B cell (primary cell): Measurements from ENCODE around the gene RCSD1. TPM values are rescaled to one million over a fixed set of nuclear protein-coding genes. Genes with fewer than 3 reads are reported as not detected.

Experiments
- ATAC-seq: fragments of 200-7000 bp; cut with Tn5 transposase; one replicate; pipeline ENCODE4 v1.10.0; 2021; ENCODE audit warnings: low read depth, mild to moderate bottlenecking, moderate number of reproducible peaks, moderate library complexity
- CTCF ChIA-PET: fragments of 350-600 bp; sonication (Branson Sonifier 250); formaldehyde crosslinking; loops from one replicate; lab custom pipeline; 2021; ENCODE audit warnings: antibody characterized with exemption, inconsistent platforms; lab: Charles Lee
- POLR2A ChIA-PET: fragments of 350-600 bp; sonication (Branson Sonifier 250); formaldehyde crosslinking; loops from one replicate; lab custom pipeline; 2021; ENCODE audit warnings: antibody characterized with exemption; lab: Charles Lee
- DNase-seq: peaks from one replicate; pipeline ENCODE4 v3.0.0; 2013
- H2AFZ ChIP-seq: 2 replicates; pipeline ENCODE4 v1.6.1; 2012; ENCODE audit warnings: mild to moderate bottlenecking, low read depth, low read length; ENCODE audit not compliant: insufficient read depth, poor library complexity, severe bottlenecking
- H3K27ac ChIP-seq, 2 donors: 1 replicate in 1 of 2; 2 replicates in 1 of 2; pipeline ENCODE4 v1.5.1; 2012 to 2013; ENCODE audit warnings: low read length in 2 of 2, mild to moderate bottlenecking in 2 of 2, moderate library complexity in 1 of 2
- H3K27me3 ChIP-seq, 4 experiments: fragments of 200-600 bp in 1 of 4; sonication (generic) in 1 of 4; replicated peaks in 1 of 4; 1 replicate in 2 of 4; 2 replicates in 2 of 4; pipeline versions ENCODE4 v1.6.1 to v1.7.0; 2013 to 2016; ENCODE audit warnings: low read length in 3 of 4, mild to moderate bottlenecking in 2 of 4, mixed read lengths in 1 of 4, moderate library complexity in 1 of 4; ENCODE audit not compliant: insufficient read depth in 4 of 4, control insufficient read depth in 3 of 4; ENCODE audit errors: control extremely low read depth in 1 of 4
- H3K36me3 ChIP-seq, 2 experiments: replicated peaks in 1 of 2; 1 replicate in 1 of 2; 2 replicates in 1 of 2; pipeline versions ENCODE4 v1.6.1 to v1.7.1; 2013; ENCODE audit warnings: low read length in 1 of 2; ENCODE audit not compliant: insufficient read depth in 2 of 2, control insufficient read depth in 1 of 2; ENCODE audit errors: control extremely low read depth in 1 of 2, extremely low read depth in 1 of 2
- H3K4me1 ChIP-seq, 2 donors: fragments of 200-600 bp in 1 of 2; sonication (generic) in 1 of 2; 1 replicate in 1 of 2; 2 replicates in 1 of 2; pipeline versions ENCODE4 v1.5.1 to v1.6.1; 2013 to 2017; ENCODE audit warnings: low read length in 2 of 2; ENCODE audit not compliant: control insufficient read depth in 2 of 2, insufficient read depth in 2 of 2
- H3K4me2 ChIP-seq: replicated peaks from 2 replicates; pipeline ENCODE3; 2012; ENCODE audit warnings: mild to moderate bottlenecking, low read depth, low read length; ENCODE audit not compliant: poor library complexity, severe bottlenecking
- H3K4me3 ChIP-seq, 5 experiments: fragments of 200-600 bp in 1 of 5; sonication (generic) in 1 of 5; 1 replicate in 3 of 5; 2 replicates in 2 of 5; pipeline versions ENCODE4 v1.5.1 to v1.7.0; 2011 to 2016; ENCODE audit warnings: low read length in 4 of 5, mild to moderate bottlenecking in 4 of 5, low read depth in 2 of 5, control low read depth in 1 of 5, moderate library complexity in 1 of 5; ENCODE audit not compliant: insufficient read depth in 1 of 5; ENCODE audit errors: control extremely low read depth in 1 of 5, extremely low read depth in 1 of 5
- H3K79me2 ChIP-seq: fragments of 200-600 bp; sonication (generic); one replicate; pipeline ENCODE4 v1.6.0; 2016; ENCODE audit warnings: low read length; ENCODE audit not compliant: control insufficient read depth, insufficient read depth
- H3K9ac ChIP-seq: fragments of 200-600 bp; sonication (generic); 2 replicates; pipeline ENCODE4 v1.6.1; 2017; ENCODE audit warnings: mild to moderate bottlenecking, low read length, moderate library complexity
- H3K9me3 ChIP-seq, 3 donors: one replicate each; pipeline versions ENCODE4 v1.6.1 to v1.7.1; 2013; ENCODE audit warnings: low read length in 2 of 3; ENCODE audit not compliant: control insufficient read depth in 2 of 3, insufficient read depth in 1 of 3; ENCODE audit errors: control extremely low read depth in 1 of 3
- H4K20me1 ChIP-seq: 2 replicates; pipeline ENCODE4 v1.6.0; 2012; ENCODE audit warnings: mild to moderate bottlenecking, low read length; ENCODE audit not compliant: insufficient read depth, control insufficient read depth, poor library complexity, severe bottlenecking
- H3K27ac Mint-ChIP-seq: one replicate; pipeline ENCODE4 v1.8.0; 2021; ENCODE audit warnings: mixed read lengths
- H3K27me3 Mint-ChIP-seq: one replicate; pipeline ENCODE4 v1.8.0; 2021; ENCODE audit warnings: mixed read lengths
- H3K4me1 Mint-ChIP-seq: one replicate; pipeline ENCODE4 v1.8.0; 2021; ENCODE audit warnings: mixed read lengths
- H3K4me3 Mint-ChIP-seq: one replicate; pipeline ENCODE4 v1.8.0; 2021; ENCODE audit warnings: mixed read lengths
- H3K9me3 Mint-ChIP-seq: one replicate; pipeline ENCODE4 v1.8.0; 2022; ENCODE audit warnings: mixed read lengths; ENCODE audit not compliant: insufficient read depth
- EZH2 ChIP-seq: IDR thresholded peaks from 2 replicates; pipeline ENCODE4 v1.6.1; 2012; ENCODE audit warnings: borderline replicate concordance, low read depth, mild to moderate bottlenecking, moderate library complexity, low read length; ENCODE audit not compliant: insufficient read depth, poor library complexity, severe bottlenecking
- WGBS: methylation state at CpG from one replicate; pipeline ENCODE4 v1.1.5; 2013; ENCODE audit warnings: missing lambda C conversion rate; ENCODE audit not compliant: insufficient coverage; 5-methylcytosine and 5-hydroxymethylcytosine counted together
- intact Hi-C: fragments of 100-400 bp; cut with micrococcal nuclease; formaldehyde crosslinking; loops from one replicate; pipeline ENCODE4 v1.10.0; 2022
- polyA plus RNA-seq: library from polyadenylated mRNA; depleted of rRNA; stranded (reverse); fragments of >200 nt; gene quantifications from 2 replicates; pipeline ENCODE4 v1.2.3, GENCODE V29; 2012
- total RNA-seq, 2 donors: library from RNA; stranded (reverse); fragments of 120-200 nt in 1 of 2; gene quantifications; 1 replicate in 1 of 2; 2 replicates in 1 of 2; pipeline versions ENCODE4 v1.2.3 to v1.2.4, GENCODE V29; 2013 to 2022
- TF ChIP-seq, protein P1 (sequence below): fragments of 200-600 bp; IDR thresholded peaks from one replicate; pipeline ENCODE4 v1.8.0; 2022; ENCODE audit warnings: antibody characterized with exemption, mild to moderate bottlenecking

The RCSD1 gene
- total and polyA plus RNA-seq, 2 donors (not counting 1 experiment from before 2014, with no cell fraction given): 129 to 525 TPM

DNA sequence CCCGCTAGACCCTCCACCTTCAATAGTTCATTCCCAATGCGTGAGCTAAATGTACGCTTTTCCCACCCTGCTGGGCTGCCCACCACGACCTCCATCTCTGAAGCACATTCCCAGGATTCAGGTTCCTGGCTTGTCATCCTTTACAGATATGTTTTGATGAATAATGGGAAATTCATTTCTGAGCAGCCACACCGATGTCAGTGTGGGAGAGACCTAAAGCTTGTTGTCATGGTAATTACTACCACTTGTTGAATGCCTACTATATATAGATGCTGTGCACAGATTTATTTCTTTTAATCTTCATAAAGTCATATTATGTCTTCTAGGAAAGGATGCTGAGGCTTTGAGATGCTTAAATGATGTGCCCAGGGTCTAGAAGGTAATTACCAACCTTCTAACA, 8.0 kb downstream of the RCSD1 start:
- H3K36me3 ChIP-seq: peaks cover 2 to 84% of the 10 kb centered on the region in 2 experiments
- no peak for DNase-seq
- TF ChIP-seq, protein P1, sequence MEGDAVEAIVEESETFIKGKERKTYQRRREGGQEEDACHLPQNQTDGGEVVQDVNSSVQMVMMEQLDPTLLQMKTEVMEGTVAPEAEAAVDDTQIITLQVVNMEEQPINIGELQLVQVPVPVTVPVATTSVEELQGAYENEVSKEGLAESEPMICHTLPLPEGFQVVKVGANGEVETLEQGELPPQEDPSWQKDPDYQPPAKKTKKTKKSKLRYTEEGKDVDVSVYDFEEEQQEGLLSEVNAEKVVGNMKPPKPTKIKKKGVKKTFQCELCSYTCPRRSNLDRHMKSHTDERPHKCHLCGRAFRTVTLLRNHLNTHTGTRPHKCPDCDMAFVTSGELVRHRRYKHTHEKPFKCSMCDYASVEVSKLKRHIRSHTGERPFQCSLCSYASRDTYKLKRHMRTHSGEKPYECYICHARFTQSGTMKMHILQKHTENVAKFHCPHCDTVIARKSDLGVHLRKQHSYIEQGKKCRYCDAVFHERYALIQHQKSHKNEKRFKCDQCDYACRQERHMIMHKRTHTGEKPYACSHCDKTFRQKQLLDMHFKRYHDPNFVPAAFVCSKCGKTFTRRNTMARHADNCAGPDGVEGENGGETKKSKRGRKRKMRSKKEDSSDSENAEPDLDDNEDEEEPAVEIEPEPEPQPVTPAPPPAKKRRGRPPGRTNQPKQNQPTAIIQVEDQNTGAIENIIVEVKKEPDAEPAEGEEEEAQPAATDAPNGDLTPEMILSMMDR: no peak
- TF ChIP-seq EZH2: no peak
- peaks cover 94% of the 10 kb centered on the region for H3K4me1 Mint-ChIP-seq
- H3K27me3 ChIP-seq: no peaks in the 10 kb centered on the region
- H3K4me3 Mint-ChIP-seq: peak overlapping the region; percentile 88
- H3K79me2 ChIP-seq: peaks cover 100% of the 10 kb centered on the region
- POLR2A ChIA-PET: interaction anchor here (0.6 to 12.9 kb wide), 4 partner anchors 10 to 76 kb away, joined by 3 to 289 read pairs (median 74); no protein-coding TSS in a partner anchor
- H3K9ac ChIP-seq: peak overlapping the region; percentile 8
- intact Hi-C loops: no loop called here
- no peak overlapping the region for H3K4me3 ChIP-seq
- no peaks in the 10 kb centered on the region for H3K9me3 ChIP-seq
- H3K27ac ChIP-seq: peak overlapping the region in 1 of 2 donors; percentile 93
- H4K20me1 ChIP-seq: peaks cover 99% of the 10 kb centered on the region
- 100% methylated on average over 1 of the region's 5 CpGs for WGBS
- CTCF ChIA-PET: interaction anchor here (3.5 to 14.2 kb wide), 4 partner anchors 11 to 49 kb away, joined by 24 to 378 read pairs (median 32); no protein-coding TSS in a partner anchor
- no peaks in the 10 kb centered on the region for H3K9me3 Mint-ChIP-seq
- no peaks in the 10 kb centered on the region for H3K27me3 Mint-ChIP-seq
- H3K27ac Mint-ChIP-seq: peak overlapping the region; percentile 91
- no peak overlapping the region for H2AFZ ChIP-seq
- peaks cover 82 to 83% of the 10 kb centered on the region in 2 donors for H3K4me1 ChIP-seq
- no peak for ATAC-seq
- H3K4me2 ChIP-seq: peak overlapping the region; percentile 91

DNA sequence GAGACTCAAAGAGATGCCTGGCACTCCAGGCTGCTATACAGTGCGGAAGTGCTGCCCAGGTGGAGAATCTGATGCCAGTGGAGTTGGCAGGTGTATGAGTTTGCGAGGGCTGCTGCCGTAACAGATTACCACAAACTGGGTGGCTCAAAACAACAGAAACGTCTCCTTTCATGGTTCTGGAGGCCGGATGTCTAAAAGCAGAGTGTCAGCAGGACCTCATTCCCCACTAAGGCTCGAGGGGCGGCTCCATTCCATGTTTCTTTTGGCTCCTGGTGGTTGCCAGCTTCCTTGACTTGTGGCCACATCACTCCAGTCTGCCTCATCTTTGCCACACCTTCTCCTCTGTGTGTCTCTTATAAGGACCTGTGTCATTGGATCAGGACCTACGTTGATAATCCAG, 10.0 kb downstream of the RCSD1 start:
- Histone ChIP-seq H3K9ac (no peak overlapping the region), H3K4me3 (no peak overlapping the region), H3K4me1 (peaks cover 80 to 84% of the 10 kb centered on the region in 2 donors), H3K36me3 (peaks cover 4 to 86% of the 10 kb centered on the region in 2 experiments), H3K27ac (peak overlapping the region in 1 of 2 donors; percentile 65), H3K4me2 (no peak overlapping the region), H3K79me2 (peaks cover 100% of the 10 kb centered on the region), H2AFZ (no peak overlapping the region), H3K9me3 (no peaks in the 10 kb centered on the region), H4K20me1 (peaks cover 100% of the 10 kb centered on the region), H3K27me3 (no peaks in the 10 kb centered on the region)
- Mint-ChIP-seq H3K27me3 (no peaks in the 10 kb centered on the region), H3K9me3 (no peaks in the 10 kb centered on the region), H3K27ac (no peak overlapping the region), H3K4me3 (peak overlapping the region; percentile 13), H3K4me1 (peaks cover 94% of the 10 kb centered on the region)
- POLR2A ChIA-PET: no interaction called here
- ATAC-seq: no peak
- no peak for DNase-seq
- WGBS: 96% methylated on average over 7 of the region's 8 CpGs
- intact Hi-C loops: no loop called here
- CTCF ChIA-PET: interaction anchor here (1.3 to 14.2 kb wide), 3 partner anchors 10 to 48 kb away, joined by 3 to 378 read pairs (median 4); no protein-coding TSS in a partner anchor
- TF ChIP-seq, protein P1: no peak
- no peak for TF ChIP-seq EZH2
